Neural cell (in vitro differentiated cells): Measurements from ENCODE around the gene ZNF79.

Experiments
- EP300 ChIP-seq: fragments of 450-650 bp; conservative IDR thresholded peaks from 2 replicates; pipeline ENCODE4 v1.6.1; 2014; ENCODE audit warnings: antibody characterized with exemption, mild to moderate bottlenecking, moderate library complexity; ENCODE audit not compliant: poor library complexity, severe bottlenecking
- EZH2 ChIP-seq: fragments of 200-600, 300-800 bp; shearing (Covaris generic), sonication (generic); IDR thresholded peaks from 2 replicates; pipeline ENCODE4 v1.6.1; 2014; ENCODE audit warnings: antibody characterized with exemption, low read length, borderline replicate concordance, mild to moderate bottlenecking; ENCODE audit not compliant: insufficient read depth, poor library complexity, severe bottlenecking
- MXI1 ChIP-seq: fragments of 450-650 bp; conservative IDR thresholded peaks from 2 replicates; pipeline ENCODE4 v1.6.1; 2014; ENCODE audit warnings: antibody characterized with exemption, mild to moderate bottlenecking; ENCODE audit not compliant: poor library complexity, severe bottlenecking
- POLR2AphosphoS5 ChIP-seq: IDR thresholded peaks from 2 replicates; pipeline ENCODE4 v1.6.1; 2012
- RAD21 ChIP-seq: fragments of 450-650 bp; conservative IDR thresholded peaks from 2 replicates; pipeline ENCODE4 v1.6.1; 2014; ENCODE audit warnings: antibody characterized with exemption, mild to moderate bottlenecking, moderate library complexity
- SMC3 ChIP-seq: fragments of 450-650 bp; conservative IDR thresholded peaks from 2 replicates; pipeline ENCODE4 v1.6.1; 2014; ENCODE audit warnings: antibody characterized with exemption, mild to moderate bottlenecking, moderate library complexity; ENCODE audit not compliant: poor library complexity
- TF ChIP-seq, protein P1 (sequence below): fragments of 450-650 bp; IDR thresholded peaks from 2 replicates; pipeline ENCODE4 v1.5.1; 2014; ENCODE audit warnings: antibody characterized with exemption, mild to moderate bottlenecking, moderate library complexity; ENCODE audit not compliant: poor library complexity, severe bottlenecking

- TF ChIP-seq, protein P1, sequence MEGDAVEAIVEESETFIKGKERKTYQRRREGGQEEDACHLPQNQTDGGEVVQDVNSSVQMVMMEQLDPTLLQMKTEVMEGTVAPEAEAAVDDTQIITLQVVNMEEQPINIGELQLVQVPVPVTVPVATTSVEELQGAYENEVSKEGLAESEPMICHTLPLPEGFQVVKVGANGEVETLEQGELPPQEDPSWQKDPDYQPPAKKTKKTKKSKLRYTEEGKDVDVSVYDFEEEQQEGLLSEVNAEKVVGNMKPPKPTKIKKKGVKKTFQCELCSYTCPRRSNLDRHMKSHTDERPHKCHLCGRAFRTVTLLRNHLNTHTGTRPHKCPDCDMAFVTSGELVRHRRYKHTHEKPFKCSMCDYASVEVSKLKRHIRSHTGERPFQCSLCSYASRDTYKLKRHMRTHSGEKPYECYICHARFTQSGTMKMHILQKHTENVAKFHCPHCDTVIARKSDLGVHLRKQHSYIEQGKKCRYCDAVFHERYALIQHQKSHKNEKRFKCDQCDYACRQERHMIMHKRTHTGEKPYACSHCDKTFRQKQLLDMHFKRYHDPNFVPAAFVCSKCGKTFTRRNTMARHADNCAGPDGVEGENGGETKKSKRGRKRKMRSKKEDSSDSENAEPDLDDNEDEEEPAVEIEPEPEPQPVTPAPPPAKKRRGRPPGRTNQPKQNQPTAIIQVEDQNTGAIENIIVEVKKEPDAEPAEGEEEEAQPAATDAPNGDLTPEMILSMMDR: no peak
- TF ChIP-seq EP300 (no peak), POLR2AphosphoS5 (no peak), EZH2 (no peak), SMC3 (no peak), MXI1 (no peak), RAD21 (no peak)
These were observed 37.9 kb upstream of the ZNF79 start for GRCh38 chr9:127386249-127386648.
